H1 (cell line): ENCODE data around the gene TRAF4. TPM values are rescaled to one million over a fixed set of nuclear protein-coding genes. Genes with fewer than 3 reads are reported as not detected.

ENCODE experiments used
- ASH2L ChIP-seq: fragments of 200-600, 300-600 bp; sonication (generic); IDR thresholded peaks from one replicate; pipeline ENCODE4 v1.7.1; 2017; ENCODE audit warnings: low read length
- BCL11A ChIP-seq, 2 experiments: IDR thresholded peaks; one replicate each; pipeline ENCODE4 v1.6.1; 2011; ENCODE audit warnings: low read depth in 2 of 2, low read length in 2 of 2, mild to moderate bottlenecking in 2 of 2
- CBX8 ChIP-seq: fragments of 300-800, 300-1000 bp; sonication (generic); IDR thresholded peaks from 2 replicates; pipeline ENCODE4 v1.7.1; 2016; ENCODE audit warnings: low read depth, low read length, borderline replicate concordance
- CHD7 ChIP-seq: fragments of 300-600 bp; sonication (generic); IDR thresholded peaks from 2 replicates; pipeline ENCODE4 v1.7.1; 2012; ENCODE audit warnings: low read length, moderate library complexity, mild to moderate bottlenecking, inconsistent platforms; ENCODE audit not compliant: insufficient replicate concordance
- EP300 ChIP-seq, 2 experiments: IDR thresholded peaks; 1 replicate in 1 of 2; 2 replicates in 1 of 2; pipeline ENCODE4 v1.6.1; 2011 to 2012; ENCODE audit warnings: low read depth in 2 of 2, low read length in 2 of 2, mild to moderate bottlenecking in 2 of 2, borderline replicate concordance in 1 of 2, inconsistent platforms in 1 of 2, moderate library complexity in 1 of 2
- KDM4A ChIP-seq: IDR thresholded peaks from one replicate; pipeline ENCODE4 v1.7.1; 2012; ENCODE audit warnings: low read depth, mild to moderate bottlenecking, moderate library complexity, low read length, inconsistent platforms; ENCODE audit not compliant: severe bottlenecking
- PHF8 ChIP-seq: fragments of 200-600 bp; sonication (generic); conservative IDR thresholded peaks from 2 replicates; pipeline ENCODE4 v1.7.1; 2012; ENCODE audit warnings: low read depth, mild to moderate bottlenecking, inconsistent platforms, low read length, moderate library complexity
- TAF1 ChIP-seq: IDR thresholded peaks from 2 replicates; pipeline ENCODE4 v1.6.1; 2011; ENCODE audit warnings: mild to moderate bottlenecking, low read depth, low read length
- ZNF274 ChIP-seq: IDR thresholded peaks from 2 replicates; pipeline ENCODE4 v1.7.0; 2012; ENCODE audit warnings: low read length, borderline replicate concordance; ENCODE audit errors: extremely low read depth
- polyA plus RNA-seq, 7 experiments: library from polyadenylated mRNA; depleted of rRNA in 3 of 7; stranded (reverse) in 5 of 7; unstranded in 2 of 7; fragments of >200 nt in 5 of 7; fragments of 200-250 nt in 2 of 7; gene quantifications; 1 replicate in 5 of 7; 2 replicates in 1 of 7; 4 replicates in 1 of 7; pipeline versions ENCODE4 v1.2.1 to v1.2.3, GENCODE V29; 2011 to 2013; ENCODE audit warnings: missing spikeins in 2 of 7, mixed read lengths in 2 of 7
- total RNA-seq: library from RNA; stranded (reverse); fragmentation: NEBNext Ultra II Directional; extraction: Animal tissue kit (Norgen Biotek cat#: 25700); gene quantifications from 2 replicates; pipeline ENCODE4 v1.2.1, GENCODE V29; 2021

TRAF4 gene
- total and polyA plus RNA-seq, 2 of the 8 experiments (the other 6 are each of a cell fraction or from before 2014, with no cell fraction given), result 167 to 170 TPM

GRCh38 chr17:28726627-28727491 lies 17.0 kb upstream of the TRAF4 start (continued):
- TF ChIP-seq CBX8, result no peak
- TF ChIP-seq ZNF274, result no peak
- no peak for TF ChIP-seq CHD7
- TF ChIP-seq KDM4A, result peak; percentile 21
- TF ChIP-seq BCL11A (IDR thresholded peaks at IDR 0.05; ENCODE audit: low read depth in 2 of 2, low read length in 2 of 2), result no peak
- no peak for TF ChIP-seq ASH2L
- peak in 1 of 2 experiments; percentile 70; a peak in 1 of 3 replicates for TF ChIP-seq EP300 (IDR thresholded peaks at IDR 0.05; ENCODE audit: borderline replicate concordance in 1 of 2, low read depth in 2 of 2, low read length in 2 of 2)
- 0 out of 2 replicates have a peak, but pooled peaks have one; percentile 24 for TF ChIP-seq PHF8
- peak; percentile 68 for TF ChIP-seq TAF1
